HG03135 (cell line): ENCODE results near the gene MEG3.
"Not testable (repeated sequence)": the region's sequence is repeated elsewhere in the genome, so short reads cannot be mapped to it uniquely, and the experiment has no call there.

Experiments used
- ATAC-seq: cut with Tn5 transposase; IDR thresholded peaks from one replicate; pipeline ENCODE4 v1.9.1; 2021; ENCODE audit warnings: mild to moderate bottlenecking, moderate library complexity; ENCODE audit not compliant: unreplicated experiment

Gene MEG3

GRCh38 chr14:100788517-100788916 is 37.4 kb upstream of the MEG3 start:
- no peak for ATAC-seq

- ATAC-seq, result no peak
Observed at GRCh38 chr14:100788942-100789341, 37.0 kb upstream of the MEG3 start.

GRCh38 chr14:100789460-100790417 is 36.2 kb upstream of the MEG3 start:
- no peak for ATAC-seq

GRCh38 chr14:100790502-100791347 is 35.2 kb upstream of the MEG3 start:
- no peak for ATAC-seq

- ATAC-seq, result no peak
Observed at GRCh38 chr14:100791348-100791735, 34.6 kb upstream of the MEG3 start.

- no peak for ATAC-seq
Observed at GRCh38 chr14:100791995-100792394, 33.9 kb upstream of the MEG3 start.

- no peak for ATAC-seq
Observed at GRCh38 chr14:100796946-100797345, 29.0 kb upstream of the MEG3 start.

GRCh38 chr14:100800041-100800440 is 25.9 kb upstream of the MEG3 start:
- no peak for ATAC-seq

- not testable (repeated sequence) for ATAC-seq
Observed at GRCh38 chr14:100801433-100801832, 24.5 kb upstream of the MEG3 start.

- no peak for ATAC-seq
Observed at GRCh38 chr14:100802179-100802578, 23.7 kb upstream of the MEG3 start.

- no peak for ATAC-seq
Observed at GRCh38 chr14:100802766-100803165, 23.2 kb upstream of the MEG3 start.

- no peak for ATAC-seq
Observed at GRCh38 chr14:100803226-100803625, 22.7 kb upstream of the MEG3 start.

- no peak for ATAC-seq
Observed at GRCh38 chr14:100803676-100804075, 22.2 kb upstream of the MEG3 start.

- ATAC-seq, result no peak
Observed at GRCh38 chr14:100804138-100804537, 21.8 kb upstream of the MEG3 start.

GRCh38 chr14:100804558-100805309 is 21.2 kb upstream of the MEG3 start:
- ATAC-seq, result no peak

GRCh38 chr14:100806386-100806785 is 19.5 kb upstream of the MEG3 start:
- ATAC-seq, result no peak

GRCh38 chr14:100807496-100807895 is 18.4 kb upstream of the MEG3 start:
- ATAC-seq, result no peak

GRCh38 chr14:100807979-100808734 is 17.8 kb upstream of the MEG3 start:
- no peak for ATAC-seq

GRCh38 chr14:100810435-100810834 is 15.5 kb upstream of the MEG3 start:
- ATAC-seq, result no peak

GRCh38 chr14:100810861-100811461 is 15.0 kb upstream of the MEG3 start:
- no peak for ATAC-seq
